Testis (tissue), 2 donors: ENCODE data around the gene ATF6B.

Experiments used
- CTCF ChIP-seq, 3 experiments: fragments of 450-650 bp in 2 of 3; fragments of 200-600 bp in 1 of 3; sonication (generic) in 1 of 3; IDR thresholded peaks; one replicate each; pipeline ENCODE4 v1.5.1; 2016 to 2019; ENCODE audit warnings: antibody characterized with exemption in 3 of 3, mild to moderate bottlenecking in 2 of 3, moderate library complexity in 1 of 3
- POLR2A ChIP-seq: fragments of 450-650 bp; IDR thresholded peaks from one replicate; pipeline ENCODE4 v1.6.1; 2017; ENCODE audit warnings: antibody characterized with exemption, mild to moderate bottlenecking, moderate library complexity

- TF ChIP-seq POLR2A (no peak), CTCF (IDR thresholded peaks at IDR 0.05) (no peak)
Measured at GRCh38 chr6:32149092-32149755, 21.2 kb upstream of the ATF6B start.
